ENCODE measurements around the gene MCTP2.

The MCTP2 gene

GRCh38 chr15:94306700-94307650, 75.6 kb downstream of the MCTP2 start:
- DNase-seq, result no peak

- DNase-seq, result no peak
Measured at GRCh38 chr15:94312946-94313345, 81.6 kb downstream of the MCTP2 start.

GRCh38 chr15:94314639-94315038, 83.3 kb downstream of the MCTP2 start:
- DNase-seq, result no peak

- DNase-seq, result no peak
Measured at GRCh38 chr15:94317211-94317610, 85.8 kb downstream of the MCTP2 start.

- no peak for DNase-seq
Measured at GRCh38 chr15:94322141-94322540, 90.8 kb downstream of the MCTP2 start.

- DNase-seq, result no peak
Measured at GRCh38 chr15:94323076-94323475, 91.7 kb downstream of the MCTP2 start.

- peak; percentile 34 for DNase-seq
Measured at GRCh38 chr15:94324117-94324826, 92.9 kb downstream of the MCTP2 start.

- DNase-seq, result no peak
Measured at GRCh38 chr15:94324835-94325767, 93.7 kb downstream of the MCTP2 start.

- DNase-seq, result no peak
Measured at GRCh38 chr15:94327356-94327936, 96.1 kb downstream of the MCTP2 start.

- no peak for DNase-seq
Measured at GRCh38 chr15:94331731-94332130, 100.4 kb downstream of the MCTP2 start.

GRCh38 chr15:94335616-94336015, 104.3 kb downstream of the MCTP2 start:
- no peak for DNase-seq

GRCh38 chr15:94336817-94337467, 105.6 kb downstream of the MCTP2 start:
- DNase-seq, result no peak

GRCh38 chr15:94338243-94338846, 107.0 kb downstream of the MCTP2 start:
- no peak for DNase-seq

GRCh38 chr15:94346282-94346681, 114.9 kb downstream of the MCTP2 start:
- no peak for DNase-seq

GRCh38 chr15:94348084-94348483, 116.7 kb downstream of the MCTP2 start:
- DNase-seq, result no peak

GRCh38 chr15:94351031-94351535, 119.7 kb downstream of the MCTP2 start:
- DNase-seq, result no peak

GRCh38 chr15:94352636-94353487, 121.5 kb downstream of the MCTP2 start:
- DNase-seq, result no peak

GRCh38 chr15:94353488-94353820, 122.1 kb downstream of the MCTP2 start:
- DNase-seq, result no peak

- no peak for DNase-seq
Measured at GRCh38 chr15:94354655-94355054, 123.3 kb downstream of the MCTP2 start.

- no peak for DNase-seq
Measured at GRCh38 chr15:94359716-94360115, 128.4 kb downstream of the MCTP2 start.

All from stimulated activated CD4-positive, alpha-beta T cell treated with anti-CD3 and anti-CD28 coated beads, Interleukin-12 subunit alpha, Interleukin-12 subunit beta, amount 100 ng/mL, for 4 hours (primary cell).